Bronchial epithelial cell (primary cell): Measurements from ENCODE around the gene KPTN. TPM values are rescaled to one million over a fixed set of nuclear protein-coding genes. Genes with fewer than 3 reads are reported as not detected.

ENCODE experiments used
- DNase-seq: peaks from one replicate; pipeline ENCODE4 v3.0.0-alpha.2; 2010; ENCODE audit warnings: low read depth
- FAIRE-seq: peaks from 2 replicates; lab custom pipeline; 2011; peaks lifted over from hg19 to GRCh38; lab: Jason Lieb, UNC
- H3K27me3 ChIP-seq: 2 replicates; pipeline ENCODE4 v1.5.1; 2011; ENCODE audit warnings: low read length; ENCODE audit not compliant: control insufficient read depth, insufficient read depth
- H3K36me3 ChIP-seq: 2 replicates; pipeline ENCODE4 v1.5.1; 2011; ENCODE audit warnings: low read length; ENCODE audit not compliant: control insufficient read depth, insufficient read depth
- H3K4me3 ChIP-seq: 2 replicates; pipeline ENCODE4 v1.5.1; 2011; ENCODE audit warnings: mild to moderate bottlenecking, low read depth, low read length, control low read depth
- CTCF ChIP-seq: IDR thresholded peaks from 2 replicates; pipeline ENCODE4 v1.5.1; 2011; ENCODE audit warnings: mild to moderate bottlenecking, moderate library complexity, low read length, control low read depth, inconsistent platforms; ENCODE audit not compliant: insufficient read depth, severe bottlenecking
- total RNA-seq: library from RNA; depleted of rRNA; stranded (reverse); fragments of >200 nt; gene quantifications from 2 replicates; pipeline ENCODE4 v1.2.1, GENCODE V29; 2014

KPTN gene
- total RNA-seq, 1 donor from 2014 or later = 2.1 TPM

GRCh38 chr19:47438793-47439220 lies 45.2 kb downstream of the KPTN start:
- no peak for TF ChIP-seq CTCF
- H3K36me3 ChIP-seq = no peaks in the 10 kb centered on the region
- H3K27me3 ChIP-seq = peaks cover 7% of the 10 kb centered on the region
- DNase-seq (peak; percentile 17), FAIRE-seq (peak; percentile 55)
- H3K4me3 ChIP-seq = no peak overlapping the region

GRCh38 chr19:47437500-47437899 lies 46.5 kb downstream of the KPTN start:
- Histone ChIP-seq H3K36me3 (no peaks in the 10 kb centered on the region), H3K27me3 (no peaks in the 10 kb centered on the region), H3K4me3 (no peak overlapping the region)
- no peak for FAIRE-seq
- no peak for TF ChIP-seq CTCF
- no peak for DNase-seq

GRCh38 chr19:47436712-47437401 lies 47.2 kb downstream of the KPTN start:
- H3K4me3 ChIP-seq = no peak overlapping the region
- H3K36me3 ChIP-seq = no peaks in the 10 kb centered on the region
- no peaks in the 10 kb centered on the region for H3K27me3 ChIP-seq
- DNase-seq (peak; percentile 48), FAIRE-seq (peak; percentile 94)
- peak; percentile 91 for TF ChIP-seq CTCF

GRCh38 chr19:47435883-47436417 lies 48.1 kb downstream of the KPTN start:
- TF ChIP-seq CTCF = no peak
- Histone ChIP-seq H3K36me3 (no peaks in the 10 kb centered on the region), H3K27me3 (no peaks in the 10 kb centered on the region), H3K4me3 (no peak overlapping the region)
- no peak for FAIRE-seq
- DNase-seq = no peak

GRCh38 chr19:47435196-47435595 lies 48.8 kb downstream of the KPTN start:
- TF ChIP-seq CTCF = no peak
- H3K36me3 ChIP-seq = no peaks in the 10 kb centered on the region
- FAIRE-seq (no peak), DNase-seq (no peak)
- H3K4me3 ChIP-seq = no peak overlapping the region
- no peaks in the 10 kb centered on the region for H3K27me3 ChIP-seq

- DNase-seq (no peak), FAIRE-seq (no peak)
- Histone ChIP-seq H3K36me3 (no peaks in the 10 kb centered on the region), H3K4me3 (no peak overlapping the region), H3K27me3 (no peaks in the 10 kb centered on the region)
- TF ChIP-seq CTCF = no peak
These were observed 49.9 kb downstream of the KPTN start for GRCh38 chr19:47434088-47434487.
